Body of pancreas (tissue), 4 donors: ENCODE results near the gene SERPINE1.

Experiments used
- CTCF ChIP-seq, 7 experiments: fragments of 450-650 bp in 4 of 7; fragments of 200-600 bp in 3 of 7; sonication (generic) in 3 of 7; IDR thresholded peaks; one replicate each; pipeline ENCODE4 v1.5.1; 2016 to 2019; ENCODE audit warnings: antibody characterized with exemption in 7 of 7
- POLR2A ChIP-seq, 3 donors: fragments of 450-650 bp; IDR thresholded peaks; one replicate each; pipeline ENCODE4 v1.6.1; 2016; ENCODE audit warnings: antibody characterized with exemption in 3 of 3, mild to moderate bottlenecking in 2 of 3

GRCh38 chr7:101172854-101173751, 46.2 kb downstream of the SERPINE1 start:
- TF ChIP-seq CTCF (IDR thresholded peaks at IDR 0.05) (no peak), POLR2A (IDR thresholded peaks at IDR 0.05) (peak in 2 of 3 donors; percentile 8 to 17)
